Stimulated activated effector memory CD8-positive, alpha-beta T cell treated with anti-CD3 and anti-CD28 coated beads, Interleukin-12 subunit alpha, Interleukin-12 subunit beta, amount 100 ng/mL, for 72 hours (primary cell): Measurements from ENCODE around the gene TARBP1.
"Not testable (repeated sequence)": the region's sequence is repeated elsewhere in the genome, so short reads cannot be mapped to it uniquely, and the experiment has no call there.

Source experiments
- ATAC-seq: fragments of 150-1000 bp; cut with Tn5 transposase; 2 replicates; pipeline ENCODE4 v1.10.0; 2021
- DNase-seq, 2 donors: peaks; one replicate each; pipeline ENCODE4 v3.0.0; 2021 to 2022; ENCODE audit warnings: low spot score in 2 of 2
- H3K27ac Mint-ChIP-seq: one replicate; pipeline ENCODE4 v1.8.0; 2022; ENCODE audit warnings: mild to moderate bottlenecking, mixed read lengths
- H3K36me3 Mint-ChIP-seq: one replicate; pipeline ENCODE4 v1.8.0; 2022; ENCODE audit warnings: mild to moderate bottlenecking, mixed read lengths
- H3K4me1 Mint-ChIP-seq: one replicate; pipeline ENCODE4 v1.8.0; 2022; ENCODE audit warnings: mixed read lengths
- H3K4me3 Mint-ChIP-seq: one replicate; pipeline ENCODE4 v1.8.0; 2022; ENCODE audit warnings: mild to moderate bottlenecking, mixed read lengths
- H3K9me3 Mint-ChIP-seq: one replicate; pipeline ENCODE4 v1.8.0; 2022; ENCODE audit warnings: mixed read lengths

The TARBP1 gene

DNA sequence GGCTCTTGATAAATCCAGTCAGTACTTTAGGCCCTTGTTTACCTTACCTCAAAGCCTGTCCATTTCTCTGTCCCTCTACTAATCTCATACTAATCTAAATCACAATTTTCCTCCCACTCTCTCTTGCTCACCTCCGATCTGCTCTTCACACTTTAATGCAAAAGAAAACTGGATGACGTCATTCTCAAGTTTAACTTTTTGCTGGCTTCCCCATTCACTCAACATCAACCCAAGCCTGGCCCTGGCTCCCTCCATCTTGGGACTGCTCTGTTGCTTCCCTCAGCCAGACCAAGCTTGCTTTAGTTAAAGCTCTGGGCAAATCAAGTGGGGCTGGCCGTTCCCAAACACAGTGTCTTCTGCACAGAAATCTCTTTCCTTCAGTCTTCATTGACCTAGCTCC is 76.0 kb downstream of the TARBP1 start:
- Mint-ChIP-seq H3K9me3 (no peaks in the 10 kb centered on the region), H3K4me1 (peaks cover 41% of the 10 kb centered on the region), H3K27ac (no peak overlapping the region), H3K36me3 (peaks cover 8% of the 10 kb centered on the region), H3K4me3 (no peak overlapping the region)
- ATAC-seq (no peak), DNase-seq (no peak)

DNA sequence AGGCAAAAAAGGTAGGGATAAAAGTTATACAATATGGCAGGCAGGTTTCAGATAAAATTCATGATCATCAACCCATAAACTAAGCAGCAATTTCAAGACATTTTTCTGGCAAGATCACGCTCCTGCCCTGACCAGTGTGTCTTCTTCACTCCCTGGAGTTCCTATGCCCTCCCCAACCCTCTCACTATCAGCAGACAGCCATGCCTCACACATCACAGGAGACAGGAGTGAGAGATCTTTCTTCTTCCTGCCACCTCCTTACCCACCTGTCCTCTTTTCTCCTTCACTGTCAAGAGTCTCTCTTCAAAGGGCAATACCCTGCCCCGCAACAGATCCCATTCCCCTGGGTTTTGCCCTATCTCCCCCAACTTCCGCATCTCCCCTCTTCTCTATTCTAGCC is 77.3 kb downstream of the TARBP1 start:
- peaks cover 45% of the 10 kb centered on the region for H3K4me1 Mint-ChIP-seq
- peaks cover 11% of the 10 kb centered on the region for H3K36me3 Mint-ChIP-seq
- DNase-seq (no peak), ATAC-seq (no peak)
- H3K9me3 Mint-ChIP-seq, result no peaks in the 10 kb centered on the region
- H3K27ac Mint-ChIP-seq, result peak overlapping the region; percentile 40
- peak overlapping the region; percentile 4 for H3K4me3 Mint-ChIP-seq

DNA sequence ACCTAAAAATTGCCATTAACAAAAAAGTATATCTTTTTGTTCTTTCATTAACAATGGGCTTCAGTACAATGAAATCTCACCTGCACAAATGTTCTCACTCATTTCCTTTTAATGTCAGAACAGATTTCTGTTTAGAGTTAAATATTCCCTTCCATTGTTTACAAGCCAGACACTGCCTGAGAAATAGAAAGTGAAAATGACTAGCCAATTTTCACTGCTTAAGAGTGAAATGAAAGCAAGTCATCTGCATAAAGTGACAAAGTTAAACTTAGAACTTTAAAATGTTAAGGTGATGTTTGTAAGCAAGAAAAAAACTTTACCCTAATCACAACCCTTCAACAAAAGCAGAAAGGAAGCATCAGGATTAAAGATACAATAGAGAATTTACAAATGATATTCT is 78.2 kb downstream of the TARBP1 start:
- no peaks in the 10 kb centered on the region for H3K9me3 Mint-ChIP-seq
- ATAC-seq, result peak; percentile 45
- no peak for DNase-seq
- H3K4me1 Mint-ChIP-seq, result peaks cover 47% of the 10 kb centered on the region
- H3K36me3 Mint-ChIP-seq, result peaks cover 12% of the 10 kb centered on the region
- H3K27ac Mint-ChIP-seq, result no peak overlapping the region
- peak overlapping the region; percentile 55 for H3K4me3 Mint-ChIP-seq

DNA sequence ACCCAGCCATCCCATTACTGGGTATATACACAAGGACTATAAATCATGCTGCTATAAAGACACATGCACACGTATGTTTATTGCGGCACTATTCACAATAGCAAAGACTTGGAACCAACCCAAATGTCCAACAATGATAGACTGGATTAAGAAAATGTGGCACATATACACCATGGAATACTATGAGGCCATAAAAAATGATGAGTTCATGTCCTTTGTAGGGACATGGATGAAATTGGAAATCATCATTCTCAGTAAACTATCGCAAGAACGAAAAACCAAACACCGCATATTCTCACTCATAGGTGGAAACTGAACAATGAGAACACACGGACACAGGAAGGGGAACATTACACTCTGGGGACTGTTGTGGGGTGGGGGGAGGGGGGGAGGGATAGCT is 79.5 kb downstream of the TARBP1 start:
- not testable (repeated sequence) for ATAC-seq, DNase-seq, H3K9me3 Mint-ChIP-seq
- H3K27ac Mint-ChIP-seq, result peak overlapping the region; percentile 84
- peak overlapping the region; percentile 55 for H3K4me3 Mint-ChIP-seq
- H3K4me1 Mint-ChIP-seq, result peaks cover 47% of the 10 kb centered on the region
- peaks cover 13% of the 10 kb centered on the region for H3K36me3 Mint-ChIP-seq

DNA sequence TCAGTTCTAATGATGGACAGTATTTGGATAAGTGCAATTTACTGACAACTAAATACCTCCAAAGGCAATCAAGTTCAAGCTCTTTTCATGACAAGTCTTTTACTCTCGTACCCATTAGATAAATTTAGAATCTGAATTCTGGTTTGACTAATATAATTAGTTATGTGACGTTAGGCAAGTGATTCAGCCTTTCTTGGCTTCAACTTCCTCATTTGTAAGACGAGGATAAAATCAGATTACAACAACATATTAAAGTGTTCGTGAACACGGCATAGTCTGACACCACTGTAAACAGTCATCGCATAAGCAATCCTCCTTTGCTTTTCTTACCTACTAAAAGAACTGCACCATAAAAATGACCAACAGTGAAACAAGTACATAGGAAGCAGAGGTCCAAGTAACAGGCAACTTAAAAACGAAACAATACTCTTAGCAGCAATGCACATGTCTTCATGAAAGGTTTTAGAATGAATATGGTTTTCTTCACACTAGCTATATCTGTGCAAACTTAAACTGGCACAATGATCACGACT is 80.1 kb downstream of the TARBP1 start:
- peak overlapping the region; percentile 55 for H3K4me3 Mint-ChIP-seq
- peaks cover 47% of the 10 kb centered on the region for H3K4me1 Mint-ChIP-seq
- H3K36me3 Mint-ChIP-seq, result peaks cover 18% of the 10 kb centered on the region
- ATAC-seq (peak; percentile 88), DNase-seq (no peak)
- no peaks in the 10 kb centered on the region for H3K9me3 Mint-ChIP-seq
- H3K27ac Mint-ChIP-seq, result peak overlapping the region; percentile 84

DNA sequence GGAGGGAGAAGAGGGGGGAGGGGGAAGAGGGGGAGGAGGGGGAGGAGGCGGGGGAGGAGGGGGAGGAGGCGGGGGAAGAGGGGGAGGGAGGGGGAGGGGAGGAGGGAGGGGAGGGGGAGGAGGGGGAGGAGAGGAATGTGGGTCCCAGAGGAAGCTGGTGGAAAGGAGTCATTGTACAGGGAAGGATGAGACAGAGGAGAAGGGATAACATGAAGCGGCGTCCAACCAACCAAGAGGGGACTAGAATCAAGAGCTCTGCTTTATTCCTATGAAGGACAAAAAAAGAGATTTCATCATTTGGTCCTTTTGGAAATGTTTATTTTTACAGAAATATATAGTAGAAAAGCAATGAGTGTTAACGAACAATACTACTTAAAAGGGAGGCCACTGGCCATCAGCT is 81.2 kb downstream of the TARBP1 start:
- ATAC-seq (no peak), DNase-seq (no peak)
- peaks cover 41% of the 10 kb centered on the region for H3K4me1 Mint-ChIP-seq
- H3K36me3 Mint-ChIP-seq, result peaks cover 30% of the 10 kb centered on the region
- no peak overlapping the region for H3K27ac Mint-ChIP-seq
- no peaks in the 10 kb centered on the region for H3K9me3 Mint-ChIP-seq
- H3K4me3 Mint-ChIP-seq, result no peak overlapping the region

DNA sequence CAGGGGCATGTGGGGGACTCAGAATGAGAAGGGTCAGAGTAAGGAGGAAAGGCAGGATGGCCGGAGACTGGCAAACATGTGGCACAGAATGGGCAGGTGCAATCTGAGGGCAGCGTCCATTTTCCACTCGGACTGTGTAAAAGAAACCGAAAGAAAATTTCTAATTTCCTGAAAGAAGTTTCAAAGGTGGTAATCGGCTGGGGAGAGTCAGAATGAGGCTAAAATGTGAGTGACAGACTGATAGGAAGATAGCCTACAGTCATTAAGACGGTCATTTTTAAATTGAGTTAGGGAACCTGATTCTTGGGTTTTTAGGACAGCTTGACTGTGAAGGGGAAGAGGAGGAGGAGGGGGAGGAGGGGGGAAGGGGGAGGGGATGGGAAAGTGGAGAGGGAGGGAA is 82.1 kb downstream of the TARBP1 start:
- no peak for ATAC-seq
- Mint-ChIP-seq H3K9me3 (no peaks in the 10 kb centered on the region), H3K36me3 (peaks cover 39% of the 10 kb centered on the region), H3K4me1 (peaks cover 35% of the 10 kb centered on the region), H3K4me3 (no peak overlapping the region), H3K27ac (peak overlapping the region; percentile 82)
- DNase-seq, result no peak

DNA sequence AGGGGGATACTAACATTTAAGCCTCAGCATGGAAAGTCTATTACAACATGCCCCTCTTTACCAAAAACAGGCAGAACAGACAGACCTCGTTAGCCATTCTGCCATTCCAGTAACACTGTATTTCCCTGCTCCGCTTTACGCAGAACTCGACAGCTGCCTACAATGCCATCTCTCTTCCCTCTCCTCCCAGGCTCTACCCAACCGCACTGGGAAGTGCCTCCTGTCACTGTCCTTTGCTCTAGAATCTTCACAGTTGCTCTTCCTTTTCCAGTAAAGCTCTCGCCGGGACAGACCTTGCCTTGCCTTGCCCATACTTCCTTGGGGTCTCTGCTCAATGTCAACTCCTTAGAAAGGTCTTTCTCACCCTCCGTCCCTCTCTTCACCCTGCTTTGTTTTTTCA is 82.9 kb downstream of the TARBP1 start:
- no peak overlapping the region for H3K4me3 Mint-ChIP-seq
- no peak for ATAC-seq
- H3K4me1 Mint-ChIP-seq, result peaks cover 28% of the 10 kb centered on the region
- no peak for DNase-seq
- no peaks in the 10 kb centered on the region for H3K9me3 Mint-ChIP-seq
- H3K36me3 Mint-ChIP-seq, result peaks cover 47% of the 10 kb centered on the region
- peak overlapping the region; percentile 82 for H3K27ac Mint-ChIP-seq

DNA sequence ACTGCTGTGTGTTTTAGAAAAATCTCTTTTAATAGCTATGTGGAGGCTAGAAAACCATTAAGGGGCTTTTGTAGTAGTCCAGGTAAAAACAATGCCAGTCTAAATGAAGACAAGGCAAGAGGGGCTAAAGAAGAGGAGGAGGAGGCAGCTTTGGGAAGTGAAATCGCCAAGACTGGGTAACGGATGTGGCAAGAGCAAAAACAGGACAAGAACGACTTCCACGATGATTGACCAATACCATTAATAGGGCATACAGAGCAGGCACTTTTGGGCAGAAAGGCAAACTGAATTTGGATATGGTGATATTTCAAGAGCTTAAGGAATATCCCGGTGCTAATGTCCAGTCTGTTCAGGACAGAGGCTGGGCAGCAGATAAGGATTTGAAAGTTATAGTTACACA is 83.7 kb downstream of the TARBP1 start:
- peaks cover 55% of the 10 kb centered on the region for H3K36me3 Mint-ChIP-seq
- ATAC-seq (no peak), DNase-seq (no peak)
- H3K4me3 Mint-ChIP-seq, result no peak overlapping the region
- no peaks in the 10 kb centered on the region for H3K9me3 Mint-ChIP-seq
- no peak overlapping the region for H3K27ac Mint-ChIP-seq
- H3K4me1 Mint-ChIP-seq, result peaks cover 21% of the 10 kb centered on the region

DNA sequence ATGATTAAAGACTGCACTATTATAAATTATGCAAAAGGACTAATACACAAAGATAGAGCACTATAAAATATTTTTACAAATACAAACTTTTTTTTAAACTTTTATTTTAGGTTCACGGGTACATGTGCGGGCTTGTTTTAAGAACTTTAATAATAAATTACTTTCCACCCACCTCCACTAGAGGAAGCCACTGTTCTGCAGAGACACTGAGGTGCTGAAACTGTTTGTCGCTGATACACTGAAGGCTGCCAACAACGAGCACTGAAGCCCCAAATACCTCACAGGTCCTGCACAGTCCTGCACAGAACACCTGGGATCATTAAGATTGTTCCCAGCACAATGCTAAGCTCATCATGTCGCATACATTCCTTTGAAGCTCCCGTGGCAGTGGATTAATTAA is 85.8 kb downstream of the TARBP1 start:
- DNase-seq (no peak), ATAC-seq (no peak)
- no peak overlapping the region for H3K4me3 Mint-ChIP-seq
- H3K9me3 Mint-ChIP-seq, result no peaks in the 10 kb centered on the region
- H3K36me3 Mint-ChIP-seq, result peaks cover 56% of the 10 kb centered on the region
- peaks cover 5% of the 10 kb centered on the region for H3K4me1 Mint-ChIP-seq
- no peak overlapping the region for H3K27ac Mint-ChIP-seq

DNA sequence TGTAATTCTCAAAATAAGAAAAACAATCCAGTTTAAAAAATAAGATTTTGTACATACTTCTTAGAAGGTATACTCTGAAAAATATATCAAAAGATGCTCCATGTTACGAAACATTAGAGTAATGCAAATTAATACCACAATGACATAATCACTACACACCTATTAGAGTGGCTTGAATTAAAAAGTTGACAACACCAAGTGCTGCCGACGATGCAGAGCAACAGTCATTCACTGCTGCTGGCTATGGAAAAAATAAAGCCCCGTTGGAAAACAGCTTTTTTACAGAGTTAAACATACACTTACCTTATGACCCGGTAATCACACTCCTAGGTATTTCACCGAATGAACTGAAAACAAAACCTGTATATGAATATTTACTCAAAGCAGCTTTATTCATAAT is 90.9 kb downstream of the TARBP1 start:
- H3K9me3 Mint-ChIP-seq, result no peaks in the 10 kb centered on the region
- H3K4me3 Mint-ChIP-seq, result no peak overlapping the region
- ATAC-seq, result no peak

DNA sequence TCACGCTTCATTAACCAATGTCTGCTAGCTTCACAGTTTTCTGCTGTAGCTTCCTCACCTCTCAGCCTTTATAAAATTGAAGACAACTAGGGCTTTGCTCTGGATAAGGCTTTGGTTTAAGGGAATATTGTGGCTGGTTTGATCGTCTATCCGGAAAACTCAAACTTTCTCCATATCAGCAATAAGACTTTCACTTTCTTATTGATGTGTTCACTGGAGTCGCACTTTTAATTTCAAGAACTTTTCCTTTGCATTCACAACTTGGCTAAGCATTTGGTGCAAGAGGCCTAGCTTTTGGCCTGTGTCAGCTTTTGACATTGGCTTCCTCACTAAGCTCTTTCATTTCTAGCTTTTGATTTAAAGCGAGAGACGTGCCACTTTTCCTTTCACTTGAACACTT is 92.9 kb downstream of the TARBP1 start:
- H3K4me3 Mint-ChIP-seq, result no peak overlapping the region
- H3K27ac Mint-ChIP-seq, result no peak overlapping the region
- DNase-seq, result no peak
- peaks cover 48% of the 10 kb centered on the region for H3K36me3 Mint-ChIP-seq
- no peak for ATAC-seq
- H3K9me3 Mint-ChIP-seq, result no peaks in the 10 kb centered on the region
- peaks cover 14% of the 10 kb centered on the region for H3K4me1 Mint-ChIP-seq

More for the DNA sequence above, 90.9 kb downstream of the TARBP1 start:
- Mint-ChIP-seq H3K27ac (no peak overlapping the region), H3K36me3 (peaks cover 52% of the 10 kb centered on the region), H3K4me1 (peaks cover 7% of the 10 kb centered on the region)
- DNase-seq, result no peak

DNA sequence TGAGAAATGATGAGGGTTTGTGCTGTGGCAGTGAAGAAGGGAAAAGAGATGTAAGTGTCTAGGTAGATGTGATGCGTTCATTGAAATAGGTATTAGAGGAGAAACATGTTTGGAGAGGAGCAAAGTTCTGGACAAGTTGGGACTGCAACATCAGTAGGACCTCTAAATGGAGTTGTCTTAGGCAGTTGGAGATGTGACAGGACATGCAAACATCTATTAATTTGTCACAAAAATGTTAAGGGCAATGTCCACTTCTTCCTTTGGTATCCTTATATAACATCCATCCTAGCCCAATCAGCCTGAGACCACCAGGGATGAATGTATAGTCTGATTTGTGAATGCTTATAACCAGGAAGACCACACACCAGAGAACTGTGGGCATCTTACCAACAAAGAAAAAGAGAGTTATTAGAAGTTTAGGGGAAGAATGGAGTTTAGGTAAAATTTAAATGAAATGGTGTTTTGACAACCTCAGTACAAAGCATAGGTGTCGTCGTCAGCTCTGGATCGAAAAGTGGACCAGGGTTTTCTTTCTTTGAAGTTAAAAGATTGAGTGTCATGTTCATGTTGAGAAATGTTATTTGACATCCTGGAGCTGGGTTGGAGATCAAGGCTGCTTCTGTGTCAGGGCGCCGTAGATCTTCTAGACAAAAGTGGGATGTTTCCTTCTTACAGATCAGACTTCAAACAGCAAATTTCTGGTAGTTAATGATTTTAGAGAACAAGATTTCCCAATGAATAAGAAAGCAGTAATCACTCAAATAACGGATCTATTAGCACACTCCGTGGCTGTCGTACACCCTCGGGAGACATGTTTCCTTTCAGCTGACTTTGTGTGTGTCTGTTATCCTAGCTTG is 97.1 kb downstream of the TARBP1 start:
- Mint-ChIP-seq H3K9me3 (no peaks in the 10 kb centered on the region), H3K4me3 (no peak overlapping the region), H3K36me3 (peaks cover 78% of the 10 kb centered on the region), H3K4me1 (peaks cover 30% of the 10 kb centered on the region), H3K27ac (peak overlapping the region; percentile 67)
- DNase-seq (no peak), ATAC-seq (no peak)

DNA sequence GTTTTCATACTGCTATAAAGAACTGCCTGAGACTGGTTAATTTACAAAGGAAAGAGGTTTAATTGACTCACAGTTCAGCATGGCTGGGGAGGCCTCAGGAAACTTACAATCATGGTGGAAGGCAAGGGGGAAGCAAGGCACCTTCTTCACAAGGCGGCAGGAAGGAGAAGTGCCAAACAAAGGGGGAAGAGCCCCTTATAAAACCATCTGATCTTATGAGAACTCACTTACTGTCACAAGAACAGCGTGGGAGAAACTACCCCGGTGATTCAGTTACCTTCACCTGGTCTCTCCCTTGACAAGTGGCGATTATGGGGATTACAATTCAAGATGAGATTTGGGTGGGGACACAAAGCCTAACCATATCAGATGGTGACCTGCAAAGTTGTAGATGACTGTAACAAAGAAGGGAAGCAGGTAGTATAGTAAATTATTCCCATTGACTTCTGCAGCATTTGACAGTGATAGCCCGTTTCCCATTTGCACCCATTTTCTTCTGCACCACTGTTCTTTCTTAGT is 99.3 kb downstream of the TARBP1 start:
- peaks cover 90% of the 10 kb centered on the region for H3K36me3 Mint-ChIP-seq
- ATAC-seq, H3K4me3 Mint-ChIP-seq, H3K9me3 Mint-ChIP-seq, DNase-seq: not testable (repeated sequence)
- H3K27ac Mint-ChIP-seq, result peak overlapping the region; percentile 6
- H3K4me1 Mint-ChIP-seq, result peaks cover 33% of the 10 kb centered on the region

DNA sequence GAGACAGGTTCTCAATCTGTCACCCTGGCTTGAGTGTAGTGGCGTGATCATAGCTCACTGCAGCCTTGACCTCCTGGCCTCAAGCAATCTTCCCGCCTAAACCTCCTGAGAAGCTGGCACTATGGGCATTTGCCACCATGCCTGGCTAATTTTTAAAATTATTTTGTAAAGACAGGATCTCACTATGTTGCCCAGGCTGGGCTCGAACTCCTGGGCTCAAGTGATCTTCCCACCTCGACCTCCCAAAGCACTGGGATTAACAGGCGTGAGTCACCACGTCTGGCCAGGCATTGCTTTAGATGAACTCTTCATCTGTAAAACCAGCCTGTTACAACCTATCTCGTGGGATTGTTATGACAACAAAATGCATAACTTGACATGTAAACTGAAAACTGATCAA is 103.3 kb downstream of the TARBP1 start:
- no peaks in the 10 kb centered on the region for H3K9me3 Mint-ChIP-seq
- DNase-seq (no peak), ATAC-seq (no peak)
- H3K36me3 Mint-ChIP-seq, result peaks cover 74% of the 10 kb centered on the region
- H3K4me1 Mint-ChIP-seq, result peaks cover 35% of the 10 kb centered on the region
- no peak overlapping the region for H3K4me3 Mint-ChIP-seq
- no peak overlapping the region for H3K27ac Mint-ChIP-seq

DNA sequence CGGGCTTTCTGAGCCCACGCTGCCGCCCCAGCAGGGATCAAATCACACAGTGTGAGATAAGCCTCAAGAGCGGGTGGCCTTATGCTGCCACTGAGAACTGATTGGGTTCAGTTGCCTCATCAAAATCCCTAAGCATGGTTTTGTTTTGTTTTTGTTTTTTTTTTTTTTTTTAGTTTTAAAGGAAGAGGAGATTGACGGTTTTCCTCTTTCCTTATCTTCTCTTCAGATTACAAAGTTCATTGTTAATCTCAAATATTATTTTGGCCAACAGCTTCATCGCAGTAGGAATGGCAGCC is 105.1 kb downstream of the TARBP1 start:
- DNase-seq, result no peak
- peaks cover 59% of the 10 kb centered on the region for H3K36me3 Mint-ChIP-seq
- no peaks in the 10 kb centered on the region for H3K9me3 Mint-ChIP-seq
- peaks cover 46% of the 10 kb centered on the region for H3K4me1 Mint-ChIP-seq
- peak; percentile 53 for ATAC-seq
- H3K27ac Mint-ChIP-seq, result peak overlapping the region; percentile 99
- peak overlapping the region; percentile 86 for H3K4me3 Mint-ChIP-seq
